Neural progenitor cell (in vitro differentiated cells): ENCODE results near the gene HACE1. TPM values are rescaled to one million over a fixed set of nuclear protein-coding genes. Genes with fewer than 3 reads are reported as not detected.

ENCODE experiments used
- DNase-seq: peaks from one replicate; pipeline ENCODE4 v3.0.0-alpha.2; 2016; ENCODE audit warnings: low spot score
- H2AFZ ChIP-seq: fragments of 200-600 bp; sonication (generic); replicated peaks from 2 replicates; pipeline ENCODE4 v1.6.1; 2016; ENCODE audit warnings: antibody characterized with exemption
- H3F3A ChIP-seq: fragments of 200-600 bp; sonication (generic); 2 replicates; pipeline ENCODE4 v1.6.1; 2016; ENCODE audit warnings: antibody characterized with exemption, low read depth
- H3K27ac ChIP-seq: fragments of 200-600 bp; sonication (generic); 2 replicates; pipeline ENCODE4 v1.5.1; 2016; ENCODE audit warnings: mild to moderate bottlenecking
- H3K27me3 ChIP-seq: fragments of 200-600 bp; sonication (generic); 2 replicates; pipeline ENCODE4 v1.6.1; 2016; ENCODE audit warnings: mild to moderate bottlenecking, moderate library complexity
- H3K36me3 ChIP-seq: fragments of 200-600 bp; sonication (generic); 2 replicates; pipeline ENCODE4 v1.5.1; 2016
- H3K4me1 ChIP-seq: fragments of 200-600 bp; sonication (generic); 2 replicates; pipeline ENCODE4 v1.6.1; 2016; ENCODE audit warnings: mixed run types
- H3K4me2 ChIP-seq: fragments of 200-600 bp; sonication (generic); 2 replicates; pipeline ENCODE4 v1.6.1; 2016
- H3K4me3 ChIP-seq: fragments of 200-600 bp; sonication (generic); 2 replicates; pipeline ENCODE4 v1.5.1; 2016
- H3K79me2 ChIP-seq: fragments of 200-600 bp; sonication (generic); 2 replicates; pipeline ENCODE4 v1.6.1; 2016; ENCODE audit warnings: low read depth
- H3K9ac ChIP-seq: fragments of 200-600 bp; sonication (generic); 2 replicates; pipeline ENCODE4 v1.6.1; 2016
- H3K9me3 ChIP-seq: fragments of 200-600 bp; sonication (generic); 2 replicates; pipeline ENCODE4 v1.5.1; 2016; ENCODE audit warnings: low read depth
- H4K20me1 ChIP-seq: fragments of 200-600 bp; sonication (generic); 2 replicates; pipeline ENCODE4 v1.6.1; 2016; ENCODE audit warnings: low read depth
- H3K27ac Mint-ChIP-seq: 3 replicates; pipeline ENCODE4 v1.8.0; 2021; ENCODE audit warnings: mixed read lengths
- H3K27me3 Mint-ChIP-seq: 2 replicates; pipeline ENCODE4 v1.8.0; 2022; ENCODE audit warnings: low read depth, mild to moderate bottlenecking, inconsistent platforms, moderate library complexity, mixed read lengths; ENCODE audit not compliant: insufficient read depth
- H3K36me3 Mint-ChIP-seq: 3 replicates; pipeline ENCODE4 v1.8.0; 2021; ENCODE audit warnings: mixed read lengths
- H3K4me1 Mint-ChIP-seq: 3 replicates; pipeline ENCODE4 v1.8.0; 2021; ENCODE audit warnings: mixed read lengths
- H3K4me3 Mint-ChIP-seq: 3 replicates; pipeline ENCODE4 v1.8.0; 2021; ENCODE audit warnings: mild to moderate bottlenecking, moderate library complexity, mixed read lengths
- H3K9me3 Mint-ChIP-seq: 3 replicates; pipeline ENCODE4 v1.8.0; 2020; ENCODE audit warnings: mixed read lengths
- CTCF ChIP-seq: fragments of 200-600 bp; sonication (generic); IDR thresholded peaks from 2 replicates; pipeline ENCODE4 v1.5.1; 2017; ENCODE audit warnings: antibody characterized with exemption, mild to moderate bottlenecking
- EZH2 ChIP-seq: fragments of 200-600 bp; sonication (generic); IDR thresholded peaks from 2 replicates; pipeline ENCODE4 v1.6.1; 2017; ENCODE audit warnings: antibody characterized with exemption, mild to moderate bottlenecking, moderate library complexity
- EZH2phosphoT487 ChIP-seq: fragments of 200-600 bp; sonication (generic); IDR thresholded peaks from 2 replicates; pipeline ENCODE4 v1.6.1; 2017; ENCODE audit warnings: antibody characterized with exemption
- total RNA-seq: library from RNA; depleted of rRNA; stranded (reverse); fragments of >200 nt; gene quantifications from 2 replicates; pipeline ENCODE4 v1.2.3, GENCODE V29; 2015; ENCODE audit warnings: low replicate concordance

Gene HACE1
- total RNA-seq, 1 donor from 2014 or later: 53.3 TPM

GRCh38 chr6:104700371-104701185 is 159.1 kb downstream of the HACE1 start:
- peak; percentile 16 for DNase-seq

GRCh38 chr6:104699593-104700329 is 160.0 kb downstream of the HACE1 start:
- TF ChIP-seq EZH2phosphoT487 (no peak), CTCF (no peak), EZH2 (no peak)
- H3F3A ChIP-seq: peaks cover 8% of the 10 kb centered on the region
- no peak overlapping the region for H2AFZ ChIP-seq
- Mint-ChIP-seq H3K4me3 (no peak overlapping the region), H3K36me3 (no peaks in the 10 kb centered on the region), H3K4me1 (peaks cover 12% of the 10 kb centered on the region), H3K9me3 (peaks cover 3% of the 10 kb centered on the region), H3K27ac (no peak overlapping the region), H3K27me3 (peaks cover 2% of the 10 kb centered on the region)
- H3K4me2 ChIP-seq: no peak overlapping the region
- H4K20me1 ChIP-seq: no peaks in the 10 kb centered on the region
- DNase-seq: no peak
- H3K27me3 ChIP-seq: no peaks in the 10 kb centered on the region
- no peak overlapping the region for H3K9ac ChIP-seq
- no peaks in the 10 kb centered on the region for H3K9me3 ChIP-seq
- no peaks in the 10 kb centered on the region for H3K79me2 ChIP-seq
- H3K36me3 ChIP-seq: no peaks in the 10 kb centered on the region
- no peak overlapping the region for H3K4me3 ChIP-seq
- no peaks in the 10 kb centered on the region for H3K4me1 ChIP-seq
- H3K27ac ChIP-seq: no peak overlapping the region

More at GRCh38 chr6:104700371-104701185, 159.1 kb downstream of the HACE1 start:
- Histone ChIP-seq H3K9me3 (no peaks in the 10 kb centered on the region), H3K79me2 (no peaks in the 10 kb centered on the region), H3K27me3 (no peaks in the 10 kb centered on the region), H3K4me3 (no peak overlapping the region), H3K4me1 (peaks cover 3% of the 10 kb centered on the region), H3K27ac (no peak overlapping the region), H2AFZ (no peak overlapping the region), H4K20me1 (no peaks in the 10 kb centered on the region), H3K36me3 (no peaks in the 10 kb centered on the region), H3F3A (peaks cover 8% of the 10 kb centered on the region), H3K4me2 (no peak overlapping the region), H3K9ac (no peak overlapping the region)
- no peaks in the 10 kb centered on the region for H3K27me3 Mint-ChIP-seq
- H3K9me3 Mint-ChIP-seq: no peaks in the 10 kb centered on the region
- H3K36me3 Mint-ChIP-seq: no peaks in the 10 kb centered on the region
- H3K27ac Mint-ChIP-seq: no peak overlapping the region
- H3K4me3 Mint-ChIP-seq: no peak overlapping the region
- H3K4me1 Mint-ChIP-seq: peaks cover 20% of the 10 kb centered on the region
- TF ChIP-seq CTCF: no peak
- TF ChIP-seq EZH2phosphoT487: no peak
- no peak for TF ChIP-seq EZH2

- no peaks in the 10 kb centered on the region for H3K36me3 ChIP-seq
- no peak overlapping the region for H3K4me2 ChIP-seq
- no peaks in the 10 kb centered on the region for H4K20me1 ChIP-seq
- Mint-ChIP-seq H3K4me1 (peaks cover 5% of the 10 kb centered on the region), H3K27ac (no peak overlapping the region), H3K27me3 (peaks cover 2% of the 10 kb centered on the region), H3K36me3 (no peaks in the 10 kb centered on the region), H3K9me3 (peaks cover 3% of the 10 kb centered on the region), H3K4me3 (no peak overlapping the region)
- H3K4me1 ChIP-seq: no peaks in the 10 kb centered on the region
- H2AFZ ChIP-seq: no peak overlapping the region
- peaks cover 8% of the 10 kb centered on the region for H3F3A ChIP-seq
- no peak overlapping the region for H3K27ac ChIP-seq
- no peak overlapping the region for H3K4me3 ChIP-seq
- no peak for TF ChIP-seq CTCF
- no peak for TF ChIP-seq EZH2phosphoT487
- TF ChIP-seq EZH2: no peak
- no peak for DNase-seq
- no peaks in the 10 kb centered on the region for H3K79me2 ChIP-seq
- no peak overlapping the region for H3K9ac ChIP-seq
- H3K27me3 ChIP-seq: no peaks in the 10 kb centered on the region
- no peaks in the 10 kb centered on the region for H3K9me3 ChIP-seq
Measured at GRCh38 chr6:104698979-104699378, 160.7 kb downstream of the HACE1 start.
